Smooth muscle cell (in vitro differentiated cells): ENCODE measurements around the gene BBC3. TPM values are rescaled to one million over a fixed set of nuclear protein-coding genes. Genes with fewer than 3 reads are reported as not detected.
A peak's percentile ranks its signal among the peaks of the same experiment; 100 is the strongest.

ENCODE experiments used
- DNase-seq: peaks from one replicate; lab custom pipeline; 2025; ENCODE audit not compliant: unreplicated experiment; lab: John Stamatoyannopoulos, UW
- H2AFZ ChIP-seq: fragments of 200-600 bp; sonication (generic); 2 replicates; pipeline ENCODE4 v1.6.0; 2016; ENCODE audit warnings: antibody characterized with exemption, low read depth, mild to moderate bottlenecking
- H3F3A ChIP-seq: fragments of 200-600 bp; sonication (generic); 2 replicates; pipeline ENCODE4 v1.6.0; 2017; ENCODE audit warnings: antibody characterized with exemption, low read depth
- H3K27ac ChIP-seq: fragments of 200-600 bp; sonication (generic); 2 replicates; pipeline ENCODE4 v1.5.1; 2016; ENCODE audit warnings: low read depth, mild to moderate bottlenecking
- H3K27me3 ChIP-seq: fragments of 200-600 bp; sonication (generic); 2 replicates; pipeline ENCODE4 v1.6.1; 2016; ENCODE audit warnings: low read depth, mild to moderate bottlenecking
- H3K36me3 ChIP-seq: fragments of 200-600 bp; sonication (generic); 2 replicates; pipeline ENCODE4 v1.5.1; 2016; ENCODE audit warnings: low read depth
- H3K4me1 ChIP-seq: fragments of 200-600 bp; sonication (generic); 2 replicates; pipeline ENCODE4 v1.5.1; 2016; ENCODE audit warnings: low read depth
- H3K4me2 ChIP-seq: fragments of 200-600 bp; sonication (generic); 2 replicates; pipeline ENCODE4 v1.6.0; 2016; ENCODE audit warnings: mild to moderate bottlenecking
- H3K4me3 ChIP-seq: fragments of 200-600 bp; sonication (generic); 2 replicates; pipeline ENCODE4 v1.5.1; 2016; ENCODE audit warnings: mild to moderate bottlenecking
- H3K79me2 ChIP-seq: fragments of 200-600 bp; sonication (generic); 2 replicates; pipeline ENCODE4 v1.6.0; 2016; ENCODE audit warnings: low read depth, mild to moderate bottlenecking
- H3K9ac ChIP-seq: fragments of 200-600 bp; sonication (generic); 2 replicates; pipeline ENCODE4 v1.6.0; 2016; ENCODE audit warnings: low read depth
- H3K9me3 ChIP-seq: fragments of 200-600 bp; sonication (generic); replicated peaks from 2 replicates; pipeline ENCODE4 v1.5.1; 2016; ENCODE audit warnings: low read depth
- H4K20me1 ChIP-seq: fragments of 200-600 bp; sonication (generic); 2 replicates; pipeline ENCODE4 v1.6.0; 2016; ENCODE audit warnings: low read depth
- CTCF ChIP-seq: fragments of 200-600 bp; sonication (generic); IDR thresholded peaks from 2 replicates; pipeline ENCODE4 v1.5.1; 2017; ENCODE audit warnings: borderline replicate concordance, mild to moderate bottlenecking, antibody characterized with exemption; ENCODE audit not compliant: insufficient read depth, poor library complexity, severe bottlenecking
- WGBS: methylation state at CpG from one replicate; pipeline ENCODE4 v1.1.7; 2016; ENCODE audit warnings: low lambda C conversion rate; 5-methylcytosine and 5-hydroxymethylcytosine counted together
- polyA plus RNA-seq: library from polyadenylated mRNA; unstranded; fragments of >200 nt; fragmentation: Nextera tagmentation; extraction: Ambion mirVana; gene quantifications from 2 replicates; pipeline ENCODE4 v1.2.1, GENCODE V29; 2016
- total RNA-seq: library from RNA; depleted of rRNA; stranded (reverse); fragments of >200 nt; gene quantifications from 2 replicates; pipeline ENCODE4 v1.2.3, GENCODE V29; 2014

The BBC3 gene
- total and polyA plus RNA-seq, 2 experiments from 2014 or later, result 10.2 to 29.9 TPM

- Histone ChIP-seq H3K27me3 (no peaks in the 10 kb centered on the region), H3K4me1 (peaks cover 25% of the 10 kb centered on the region), H3K9me3 (no peaks in the 10 kb centered on the region), H3K4me2 (peak overlapping the region; percentile 98), H3K27ac (peak overlapping the region; percentile 89), H3F3A (peaks cover 54% of the 10 kb centered on the region), H3K36me3 (no peaks in the 10 kb centered on the region), H3K4me3 (peak overlapping the region; percentile 96), H4K20me1 (peaks cover 28% of the 10 kb centered on the region), H3K9ac (peak overlapping the region; percentile 73), H2AFZ (no peak overlapping the region), H3K79me2 (peaks cover 10% of the 10 kb centered on the region)
- DNase-seq, result no peak
- WGBS, result 3% methylated on average over 9 of the region's 9 CpGs
- no peak for TF ChIP-seq CTCF
Measured at GRCh38 chr19:47229676-47230053, 1.3 kb downstream of the BBC3 start.

GRCh38 chr19:47228937-47229675, 1.9 kb downstream of the BBC3 start:
- DNase-seq, result no peak
- H3K27ac ChIP-seq, result peak overlapping the region; percentile 89
- 12% methylated on average over 10 of the region's 10 CpGs for WGBS
- H3K27me3 ChIP-seq, result no peaks in the 10 kb centered on the region
- peaks cover 54% of the 10 kb centered on the region for H3F3A ChIP-seq
- TF ChIP-seq CTCF, result no peak
- peaks cover 16% of the 10 kb centered on the region for H3K79me2 ChIP-seq
- H4K20me1 ChIP-seq, result peaks cover 28% of the 10 kb centered on the region
- H2AFZ ChIP-seq, result no peak overlapping the region
- H3K9me3 ChIP-seq, result no peaks in the 10 kb centered on the region
- peak overlapping the region; percentile 98 for H3K4me2 ChIP-seq
- H3K36me3 ChIP-seq, result no peaks in the 10 kb centered on the region
- H3K9ac ChIP-seq, result peak overlapping the region; percentile 73
- peak overlapping the region; percentile 96 for H3K4me3 ChIP-seq
- peaks cover 25% of the 10 kb centered on the region for H3K4me1 ChIP-seq

GRCh38 chr19:47228168-47228936, 2.6 kb downstream of the BBC3 start:
- no peak for TF ChIP-seq CTCF
- no peaks in the 10 kb centered on the region for H3K36me3 ChIP-seq
- H3K4me2 ChIP-seq, result peak overlapping the region; percentile 98
- peak overlapping the region; percentile 89 for H3K27ac ChIP-seq
- peaks cover 25% of the 10 kb centered on the region for H3K4me1 ChIP-seq
- H3K79me2 ChIP-seq, result peaks cover 22% of the 10 kb centered on the region
- peak overlapping the region; percentile 73 for H3K9ac ChIP-seq
- WGBS, result 2% methylated on average over 32 of the region's 50 CpGs
- DNase-seq, result peak; percentile 67
- H3F3A ChIP-seq, result peaks cover 54% of the 10 kb centered on the region
- H4K20me1 ChIP-seq, result peaks cover 34% of the 10 kb centered on the region
- no peak overlapping the region for H2AFZ ChIP-seq
- peak overlapping the region; percentile 96 for H3K4me3 ChIP-seq
- no peaks in the 10 kb centered on the region for H3K27me3 ChIP-seq
- no peaks in the 10 kb centered on the region for H3K9me3 ChIP-seq
